GM19239 (cell line): ENCODE data around the gene MED7.

Experiments
- DNase-seq: peaks from one replicate; pipeline ENCODE4 v3.0.0; 2011; ENCODE audit warnings: low spot score; ENCODE audit not compliant: insufficient read length
- FAIRE-seq: peaks from 2 replicates; lab custom pipeline; 2011; peaks lifted over from hg19 to GRCh38; lab: Jason Lieb, UNC

MED7 gene

DNA sequence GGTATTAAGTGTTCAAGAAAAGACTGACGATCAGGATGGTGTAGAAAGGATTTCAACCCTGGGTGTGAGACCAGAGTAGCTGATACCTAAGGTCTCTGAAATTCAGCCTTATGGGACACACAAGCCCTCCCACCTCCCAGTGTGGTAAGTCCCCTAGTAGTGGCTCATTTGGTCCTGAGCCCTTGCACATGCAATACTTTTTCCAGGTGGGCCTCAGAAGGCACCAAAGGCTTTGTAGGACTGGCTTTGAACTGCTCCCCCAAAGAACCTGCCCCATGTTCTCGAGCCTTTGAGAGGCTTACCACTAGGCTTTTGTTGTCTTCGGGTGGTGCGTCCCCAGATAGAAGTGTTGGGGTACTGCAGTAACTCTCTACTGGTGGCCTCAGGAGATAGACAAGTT lies 22.6 kb upstream of the MED7 start:
- no peak for FAIRE-seq
- no peak for DNase-seq

DNA sequence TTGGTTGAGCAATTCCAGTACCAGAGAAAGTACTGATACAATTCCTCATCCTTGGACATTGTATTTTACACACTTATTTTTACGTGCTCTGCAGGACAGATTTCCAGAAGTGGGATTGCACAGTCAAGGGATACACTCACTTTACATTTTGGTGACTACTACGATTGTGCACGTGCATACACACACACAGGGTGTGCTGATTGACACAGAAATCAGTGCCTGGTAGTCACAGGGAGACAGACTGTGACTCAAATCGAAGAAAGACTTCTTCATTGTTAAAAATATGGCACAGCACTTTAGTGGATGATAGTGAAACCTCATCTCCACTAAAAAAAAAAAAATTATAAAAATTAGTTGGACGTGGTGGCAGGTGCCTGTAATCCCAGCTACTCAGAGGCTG lies 21.9 kb upstream of the MED7 start:
- no peak for FAIRE-seq

DNA sequence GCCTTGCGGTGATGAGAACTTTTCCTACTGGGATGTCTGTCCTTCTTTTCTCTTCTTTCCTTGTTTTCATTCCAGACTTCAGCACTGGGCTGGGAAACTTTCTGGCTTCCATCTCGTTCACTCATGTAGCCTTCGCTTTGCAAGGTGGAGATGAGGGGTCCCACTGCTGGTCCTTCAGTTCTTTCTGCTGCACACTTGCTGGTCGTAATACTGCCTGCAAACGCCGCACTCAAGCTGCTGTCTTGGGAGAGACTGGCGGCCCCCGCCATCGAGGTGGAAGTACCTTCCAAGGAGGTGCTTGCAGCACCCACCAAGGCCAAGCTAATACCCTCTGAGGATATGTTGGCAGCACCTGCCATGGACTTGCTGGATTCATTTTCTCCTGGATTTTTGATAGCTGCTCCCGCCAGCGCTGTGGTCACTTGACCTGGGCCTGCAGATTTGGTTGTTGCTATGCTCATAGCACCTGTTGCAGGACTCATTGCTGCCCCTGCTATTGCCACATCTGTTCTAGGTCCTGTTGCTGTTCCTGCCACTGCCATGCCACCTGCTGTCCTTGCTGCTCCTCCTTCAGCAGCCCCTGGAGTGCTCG lies 20.4 kb upstream of the MED7 start:
- no peak for DNase-seq
- FAIRE-seq, result no peak

More for the DNA sequence above, 21.9 kb upstream of the MED7 start:
- DNase-seq, result no peak

DNA sequence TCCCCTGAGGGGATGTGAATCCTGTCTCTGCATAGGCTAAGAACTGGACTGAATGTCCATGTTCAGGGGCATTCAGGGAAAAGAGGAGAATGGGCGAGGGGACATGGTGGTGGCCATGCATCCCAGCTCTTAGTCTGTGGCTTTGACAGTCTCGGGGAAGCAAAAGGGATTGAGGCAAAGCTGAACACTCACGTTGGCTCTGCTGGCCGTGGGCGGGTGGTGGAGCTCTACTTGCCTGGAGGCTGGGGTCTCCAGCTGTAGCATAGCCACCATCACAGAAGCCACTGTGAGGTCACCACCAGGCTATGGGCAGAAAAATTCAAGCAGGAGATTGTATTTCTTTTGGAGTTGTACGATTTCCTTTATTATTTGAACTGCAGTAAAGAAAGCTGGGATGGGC lies 19.3 kb upstream of the MED7 start:
- no peak for FAIRE-seq
- no peak for DNase-seq

DNA sequence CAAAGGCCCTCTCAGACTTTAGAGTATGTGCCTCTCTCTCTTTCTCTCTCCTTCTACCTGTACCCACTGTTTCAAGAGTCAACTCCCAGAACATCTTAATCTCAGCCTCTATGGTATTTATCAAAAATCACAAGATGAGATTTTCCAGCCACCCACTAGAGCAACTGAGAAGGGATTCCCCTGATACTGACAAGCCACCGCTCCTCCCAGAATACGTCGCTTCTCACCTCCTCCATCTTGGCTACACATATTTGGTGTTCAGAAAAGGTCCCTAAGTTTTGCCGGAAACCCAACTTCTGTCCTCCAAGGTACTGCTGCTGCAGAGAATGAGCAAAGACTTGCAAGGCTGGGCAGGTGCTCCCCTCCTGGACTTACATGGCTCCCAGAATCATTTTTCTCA lies 17.3 kb upstream of the MED7 start:
- no peak for FAIRE-seq
- no peak for DNase-seq

DNA sequence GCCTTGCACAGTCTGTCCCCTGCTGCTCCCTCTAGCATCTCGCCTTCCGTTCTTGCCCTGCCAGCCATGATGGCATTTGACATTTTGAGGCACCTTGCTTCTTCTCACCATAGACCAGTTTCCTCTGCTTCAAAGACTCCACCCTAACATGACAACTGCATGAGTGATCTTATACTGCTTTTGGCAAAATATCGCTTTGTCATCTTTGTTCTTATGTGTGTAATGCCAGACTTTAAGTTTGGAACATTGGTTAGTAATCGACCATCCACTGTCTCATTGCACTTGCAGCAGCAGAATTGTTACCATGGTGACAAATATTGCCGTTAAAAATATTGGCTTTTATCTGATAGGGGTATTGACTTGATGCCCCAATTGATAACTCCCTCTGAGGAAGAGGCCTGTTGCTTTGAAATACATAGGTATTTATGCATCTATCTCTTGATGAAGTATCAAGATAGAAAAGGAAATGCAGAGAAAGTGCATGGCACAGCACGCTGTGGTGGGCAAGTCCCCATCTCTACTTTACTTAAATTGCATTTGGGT lies 16.6 kb upstream of the MED7 start:
- FAIRE-seq (no peak), DNase-seq (no peak)

DNA sequence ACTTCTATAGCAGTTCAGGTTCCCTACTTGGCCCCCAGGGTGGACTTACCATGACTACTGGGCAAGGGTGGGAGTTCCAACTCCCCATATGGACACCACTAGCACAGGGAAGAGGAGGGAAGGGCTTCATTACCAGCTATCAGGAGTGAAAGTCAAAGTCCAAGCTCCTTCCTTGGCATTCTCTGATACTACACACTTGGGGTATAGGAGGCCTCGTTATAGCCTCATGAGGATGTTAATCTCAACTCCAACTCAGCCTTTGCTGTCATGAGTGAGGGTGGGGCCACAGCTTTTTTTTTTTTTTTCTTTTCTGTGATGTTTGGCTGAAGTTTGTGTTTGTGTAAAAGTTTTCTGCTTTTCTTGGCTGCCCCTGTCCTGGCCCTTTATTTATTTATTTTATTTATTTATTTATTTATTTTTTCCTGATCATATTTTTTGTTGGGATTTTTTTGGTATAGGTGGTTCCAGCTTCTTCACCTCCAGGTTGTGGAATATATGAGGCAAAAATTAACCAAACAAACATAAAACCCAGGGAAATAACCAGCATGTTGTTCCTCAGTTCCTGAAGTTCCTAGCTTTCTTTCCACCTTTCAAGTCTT lies 14.7 kb upstream of the MED7 start:
- DNase-seq, result no peak
- FAIRE-seq, result no peak

DNA sequence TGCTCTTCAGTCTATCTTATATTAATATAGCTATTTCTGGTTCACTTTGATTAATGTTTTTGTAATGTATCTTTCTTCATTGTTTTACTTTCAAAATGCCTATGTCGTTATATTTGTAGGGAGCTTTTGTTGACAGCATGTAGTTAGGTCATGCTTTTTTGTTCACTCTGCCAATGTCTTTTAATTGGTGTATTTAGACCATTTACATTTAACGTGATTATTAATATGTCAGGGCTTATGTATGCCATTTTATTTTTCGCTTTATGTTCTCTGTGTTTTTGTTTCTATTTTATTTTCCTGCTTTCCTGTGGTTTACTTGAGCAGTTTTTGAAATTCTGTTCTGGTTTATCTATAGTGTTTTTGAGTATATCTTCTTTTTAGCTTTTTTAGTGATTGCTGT lies 12.6 kb upstream of the MED7 start:
- DNase-seq (no peak), FAIRE-seq (no peak)

DNA sequence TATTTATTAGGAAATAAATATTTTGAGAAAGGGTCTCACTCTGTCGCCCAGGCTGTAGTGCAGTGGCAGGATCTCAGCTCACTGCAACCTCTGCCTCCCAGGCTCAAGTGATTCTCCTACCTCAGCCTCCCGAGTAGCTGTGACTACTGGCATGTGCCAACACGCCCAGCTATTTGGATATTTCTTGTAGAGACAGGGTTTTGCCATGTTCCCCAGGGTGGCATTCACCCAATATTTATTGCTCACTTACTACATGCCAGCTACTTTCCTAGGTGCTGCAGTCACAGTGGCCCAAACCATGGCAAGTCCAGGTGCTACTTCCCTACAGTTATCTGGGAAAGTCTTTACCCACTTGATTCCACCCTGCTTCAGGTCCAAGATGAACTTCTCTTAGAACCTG lies 8.3 kb upstream of the MED7 start:
- FAIRE-seq (no peak), DNase-seq (no peak)

DNA sequence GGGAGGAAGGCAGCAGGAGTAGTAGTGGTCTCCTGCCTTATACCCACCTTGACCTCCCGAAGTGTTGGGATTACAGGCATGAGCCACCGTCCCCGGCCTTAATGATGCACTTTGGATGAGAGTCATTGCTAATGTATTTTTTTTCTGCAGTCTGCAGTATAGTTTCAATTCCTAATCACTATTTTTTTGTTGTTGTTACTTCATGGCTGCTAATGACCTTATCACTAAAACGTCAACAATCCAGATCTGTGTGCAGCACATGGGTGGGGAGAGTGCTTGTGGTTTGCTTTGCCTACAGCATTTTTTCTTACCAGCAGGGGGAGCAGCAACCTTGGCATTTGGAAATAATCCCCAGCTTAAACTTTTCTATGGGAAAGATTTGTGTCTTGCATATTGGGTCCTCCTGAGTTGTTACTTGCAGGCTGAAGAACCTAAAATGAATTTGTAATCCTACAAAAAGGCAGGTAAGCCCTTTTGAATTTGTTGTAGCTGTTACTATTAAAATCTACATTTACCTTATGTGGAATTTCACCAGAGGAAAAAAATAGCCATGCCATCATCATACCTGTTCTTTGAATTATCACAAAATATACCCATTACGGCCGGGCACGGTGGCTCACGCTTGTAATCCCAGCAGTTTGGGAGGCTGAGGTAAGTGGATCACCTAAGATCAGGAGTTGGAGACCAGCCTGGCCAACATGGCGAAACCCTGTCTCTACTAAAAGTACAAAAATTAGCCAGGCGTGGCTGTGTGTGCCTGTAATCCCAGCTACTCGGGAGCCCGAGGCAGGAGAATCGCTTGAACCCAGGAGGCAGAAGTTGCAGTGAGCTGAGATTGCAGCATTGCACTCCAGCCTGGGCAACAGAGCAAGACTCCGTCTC lies 6.3 kb upstream of the MED7 start:
- peak; percentile 94 for FAIRE-seq
- peak; percentile 41 for DNase-seq

DNA sequence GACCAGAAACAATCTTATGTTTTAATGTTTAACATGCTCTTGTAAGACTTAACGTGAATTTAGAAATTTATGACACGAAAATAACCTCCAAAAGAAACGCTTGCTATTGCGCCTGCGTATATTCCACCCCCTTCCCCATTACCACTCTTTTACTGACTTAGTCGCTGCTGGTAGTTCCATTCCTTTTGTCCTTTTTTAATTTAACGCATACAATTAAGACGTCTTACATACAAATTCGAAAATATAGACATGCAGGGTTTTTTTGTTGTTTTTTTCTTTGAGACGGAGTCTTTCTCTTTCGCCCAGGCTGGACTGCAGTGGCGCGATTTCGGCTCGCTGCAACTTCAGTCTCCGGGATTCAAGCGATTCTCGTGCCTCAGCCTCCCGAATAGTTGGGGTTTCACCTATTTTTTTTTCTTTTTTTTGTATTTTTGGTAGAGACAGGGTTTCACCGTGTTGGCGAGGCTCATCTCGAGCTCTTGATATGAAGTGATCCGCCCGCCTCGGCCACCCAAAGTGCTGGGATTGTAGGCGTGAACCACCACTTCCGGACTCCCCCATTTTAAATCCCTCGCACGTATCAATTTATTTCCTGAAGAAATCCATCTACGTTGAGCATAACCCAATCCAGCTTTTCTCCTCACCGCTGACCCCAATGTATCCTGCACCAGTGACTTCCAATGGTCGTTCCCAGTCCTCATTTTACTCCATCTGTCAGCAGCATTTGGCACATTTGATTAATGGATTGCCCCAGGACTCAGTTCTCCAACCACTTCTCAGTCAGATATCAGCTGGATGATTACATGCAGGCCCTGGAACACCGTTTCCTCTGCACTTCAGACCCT lies 684 bp upstream of the MED7 start:
- FAIRE-seq (no peak), DNase-seq (no peak)

DNA sequence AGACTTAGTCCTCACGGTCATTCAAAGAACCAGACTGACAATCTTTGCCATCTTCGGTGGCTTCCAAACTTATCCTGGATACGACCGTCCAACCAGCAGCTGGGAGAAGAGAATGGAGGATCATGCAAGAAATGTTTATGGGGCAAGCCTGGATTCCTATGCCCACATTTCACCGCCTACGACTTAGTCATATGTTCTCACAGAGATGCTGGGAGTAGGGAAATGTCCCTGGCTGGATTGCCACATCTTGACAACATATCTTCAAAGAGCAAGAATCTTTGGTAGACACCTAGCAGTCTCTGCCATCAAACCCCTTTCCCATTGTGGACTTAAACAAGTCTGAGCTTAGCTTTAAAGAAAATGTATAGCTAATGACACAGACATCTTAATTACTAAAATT lies 5.0 kb downstream of the MED7 start:
- DNase-seq (no peak), FAIRE-seq (no peak)

DNA sequence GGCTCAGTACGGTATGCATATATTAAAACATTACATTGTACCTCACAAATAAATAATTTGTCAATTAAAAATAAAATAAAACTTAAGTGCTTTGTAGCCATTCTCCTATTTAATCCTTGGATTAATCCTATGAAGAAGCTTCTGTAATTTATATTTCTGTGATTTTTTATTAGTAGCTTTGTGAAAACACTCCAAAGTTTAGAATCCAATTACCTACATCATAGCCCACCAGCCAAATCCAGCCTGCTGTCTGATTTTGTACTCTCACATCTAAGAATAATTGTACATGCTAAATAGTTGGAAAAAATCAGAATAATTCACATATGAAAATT lies 10.4 kb downstream of the MED7 start:
- no peak for FAIRE-seq
- no peak for DNase-seq

DNA sequence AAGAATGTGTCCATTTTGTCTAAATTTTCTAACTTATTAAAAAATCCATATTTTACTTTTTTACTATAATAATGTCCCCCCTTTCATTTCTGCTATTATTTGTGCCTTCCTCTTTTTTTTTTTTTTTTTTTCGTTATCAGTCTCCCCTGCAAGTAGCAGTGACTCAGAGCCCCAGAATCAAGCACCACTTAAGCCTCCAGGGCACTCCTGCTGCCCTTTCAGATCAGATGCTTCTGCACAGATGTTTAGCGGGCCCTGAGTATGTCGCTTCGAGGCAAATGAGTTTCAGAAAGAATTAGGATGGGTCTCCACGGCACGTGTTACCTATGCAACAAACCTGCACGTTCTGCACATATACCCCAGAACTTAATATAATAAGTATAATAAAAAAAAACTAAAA lies 11.7 kb downstream of the MED7 start:
- DNase-seq, result no peak

DNA sequence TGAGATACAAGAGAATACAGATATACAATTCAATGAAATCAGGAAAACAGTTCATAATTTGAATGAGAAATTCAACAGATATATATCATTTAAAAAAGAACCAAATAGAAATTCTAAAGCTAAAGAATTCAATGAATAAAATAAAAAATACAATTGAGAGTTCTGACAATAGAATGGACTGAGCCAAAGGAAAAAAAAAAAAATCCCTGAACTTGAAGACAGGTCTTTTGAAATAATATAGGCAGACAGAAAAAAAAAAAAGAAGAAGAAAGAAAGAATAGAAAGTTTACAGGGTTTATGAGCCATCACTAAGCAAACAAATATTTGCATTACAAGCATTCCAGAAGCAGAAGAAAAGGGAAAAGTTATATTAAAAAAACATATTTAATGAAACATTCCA lies 21.0 kb downstream of the MED7 start:
- DNase-seq, result no peak
- FAIRE-seq, result no peak

More for the DNA sequence above, 11.7 kb downstream of the MED7 start:
- no peak for FAIRE-seq

DNA sequence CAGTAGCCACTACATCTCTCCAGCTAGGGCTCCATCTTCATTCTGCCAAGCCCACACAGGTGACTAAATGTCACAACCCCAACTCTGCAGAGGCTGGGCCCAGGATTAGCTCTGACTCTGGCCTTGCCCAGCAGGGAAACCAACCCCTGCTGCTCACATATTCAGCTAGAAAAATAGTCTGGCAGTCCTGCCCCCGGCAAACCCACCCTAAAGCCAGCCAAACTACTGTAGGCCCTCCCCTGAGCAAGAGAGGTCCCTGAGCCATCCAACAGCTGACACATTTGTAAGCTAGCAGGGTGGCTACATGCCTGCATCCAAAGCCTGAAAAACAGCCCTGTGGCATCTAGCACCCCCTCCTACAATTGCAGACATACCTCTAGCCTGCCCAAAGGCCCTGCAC lies 22.6 kb downstream of the MED7 start:
- FAIRE-seq (no peak), DNase-seq (no peak)

DNA sequence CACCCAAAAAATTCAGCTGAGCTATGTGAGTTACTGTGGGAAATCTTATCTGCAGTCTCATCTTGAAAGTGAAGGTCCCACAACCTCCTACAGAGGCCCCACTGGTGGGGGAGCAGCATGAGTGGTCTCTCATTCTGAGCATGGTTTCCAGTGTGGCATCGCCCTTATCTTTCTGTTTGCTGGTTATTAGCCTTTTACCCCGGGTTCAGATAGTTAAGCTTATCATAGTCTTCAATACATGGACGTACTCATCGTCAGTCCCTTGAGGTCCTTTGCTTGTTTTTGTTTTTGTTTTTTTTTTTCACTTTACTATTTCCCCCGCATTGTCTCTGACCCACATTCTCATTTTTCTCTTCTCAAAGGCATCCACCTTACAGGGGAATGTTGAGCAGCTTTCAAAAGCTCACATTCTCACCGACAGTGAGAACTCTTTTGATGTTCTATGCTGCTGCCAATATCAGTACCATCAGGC lies 26.1 kb downstream of the MED7 start:
- FAIRE-seq, result peak; percentile 74

DNA sequence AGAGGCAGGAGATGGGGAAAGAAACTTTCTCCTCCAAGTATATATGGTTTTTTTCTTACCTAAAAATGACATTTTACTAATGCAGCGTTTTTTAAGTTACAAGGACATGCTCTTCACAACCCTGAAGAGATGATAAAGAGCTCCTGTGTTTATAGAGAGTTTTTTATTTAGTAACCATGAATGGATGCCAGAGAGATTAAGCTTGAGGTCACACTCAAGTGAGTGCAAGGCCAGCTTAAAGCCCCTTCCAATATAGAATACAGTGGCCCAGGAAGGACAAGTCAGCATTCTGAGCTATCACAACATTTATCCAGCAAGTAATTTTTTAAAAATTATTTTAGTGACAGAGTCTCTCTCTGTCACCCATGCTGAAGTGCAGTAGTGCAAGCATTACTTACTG lies 27.2 kb downstream of the MED7 start:
- no peak for DNase-seq
- no peak for FAIRE-seq

More for the DNA sequence above, 26.1 kb downstream of the MED7 start:
- DNase-seq, result no peak

DNA sequence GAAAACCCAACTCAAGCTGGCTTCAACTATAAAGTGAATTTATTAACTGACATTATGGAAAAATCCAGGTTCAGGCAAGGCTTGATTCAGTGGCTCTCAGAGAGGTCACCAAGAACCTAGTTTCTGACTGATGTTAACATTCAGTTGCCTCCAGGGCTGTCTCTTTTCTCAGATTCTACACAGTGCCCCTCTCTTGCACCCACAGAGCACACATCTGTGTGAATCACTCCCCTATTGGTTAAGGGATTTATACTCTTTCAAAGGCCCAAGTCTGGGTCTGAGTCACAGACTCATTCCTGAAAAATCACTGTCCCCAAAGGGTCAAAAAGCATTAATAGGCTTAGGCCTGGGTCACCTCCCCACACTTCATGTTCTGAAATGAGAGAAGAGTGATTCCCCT lies 27.7 kb downstream of the MED7 start:
- FAIRE-seq, result no peak
- DNase-seq, result no peak

DNA sequence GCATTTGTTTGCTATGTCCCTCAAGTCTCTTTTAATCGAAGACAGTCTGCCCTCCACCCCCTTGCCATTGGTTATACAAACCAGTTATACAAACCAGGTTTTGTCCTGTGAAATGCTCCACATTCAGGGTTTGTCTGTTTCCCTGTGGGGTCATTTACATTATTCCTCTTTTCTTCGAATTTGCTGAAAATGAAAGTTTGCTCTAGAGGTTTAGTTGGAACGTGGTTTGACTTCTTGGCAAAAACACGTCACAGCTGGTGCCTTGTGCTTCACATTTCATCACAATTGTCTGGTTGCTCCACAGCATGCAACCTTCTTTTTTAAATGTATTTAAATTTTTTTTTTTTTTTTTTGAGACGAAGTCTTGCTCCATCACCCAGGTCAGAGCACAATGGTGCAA lies 29.7 kb downstream of the MED7 start:
- FAIRE-seq (no peak), DNase-seq (no peak)
